IMR-90 (cell line): ENCODE data around the gene EFEMP1. TPM values are rescaled to one million over a fixed set of nuclear protein-coding genes. Genes with fewer than 3 reads are reported as not detected.

ENCODE experiments used
- ATAC-seq: fragments of 200-7000 bp; cut with Tn5 transposase; 2 replicates; pipeline ENCODE4 v1.9.1; 2020; ENCODE audit warnings: low read depth, mild to moderate bottlenecking, moderate library complexity
- BruUV-seq: library from RNA; stranded (reverse); fragments of 400-500 nt; replicated peaks from 2 replicates; lab custom pipeline; 2021; lab: Mats Ljungman, UMichigan
- CTCF ChIA-PET: fragments of 300-600 bp; formaldehyde crosslinking; extraction: SDS; loops from one replicate; lab custom pipeline; 2021; ENCODE audit warnings: antibody characterized with exemption; lab: Yijun Ruan, JAX
- POLR2A ChIA-PET: fragments of 300-600 bp; sonication (Branson Sonifier 250); formaldehyde crosslinking; loops from one replicate; lab custom pipeline; 2022; ENCODE audit warnings: antibody characterized with exemption; ENCODE audit not compliant: unreplicated experiment; lab: Charles Lee
- DNase-seq: peaks from one replicate; pipeline ENCODE4 v3.0.0; 2013
- H2AFZ ChIP-seq: replicated peaks from 2 replicates; pipeline ENCODE3; 2013; ENCODE audit warnings: low read length, mild to moderate bottlenecking; ENCODE audit not compliant: poor library complexity
- H2AK5ac ChIP-seq: 2 replicates; pipeline ENCODE4 v1.6.1; 2013; ENCODE audit warnings: low read depth, low read length, inconsistent platforms
- H2AK9ac ChIP-seq: replicated peaks from 2 replicates; pipeline ENCODE3; 2013; ENCODE audit warnings: mild to moderate bottlenecking, low read depth, low read length, moderate library complexity; ENCODE audit not compliant: poor library complexity
- H2BK120ac ChIP-seq: 2 replicates; pipeline ENCODE4 v1.6.1; 2013; ENCODE audit warnings: low read depth, low read length, inconsistent platforms
- H2BK15ac ChIP-seq: 3 replicates; pipeline ENCODE4 v1.6.1; 2013; ENCODE audit warnings: low read depth, low read length, inconsistent platforms
- H2BK20ac ChIP-seq: 2 replicates; pipeline ENCODE4 v1.6.1; 2013; ENCODE audit warnings: low read depth, mild to moderate bottlenecking, inconsistent platforms, low read length, moderate library complexity
- H2BK5ac ChIP-seq: 2 replicates; pipeline ENCODE4 v1.6.1; 2013; ENCODE audit warnings: mild to moderate bottlenecking, low read depth, low read length, inconsistent platforms; ENCODE audit not compliant: poor library complexity, severe bottlenecking
- H3K14ac ChIP-seq: replicated peaks from 2 replicates; pipeline ENCODE4 v1.6.1; 2013; ENCODE audit warnings: low read depth, low read length, inconsistent platforms
- H3K18ac ChIP-seq: 2 replicates; pipeline ENCODE4 v1.6.1; 2013; ENCODE audit warnings: low read depth, low read length, control low read depth
- H3K23ac ChIP-seq: 2 replicates; pipeline ENCODE4 v1.6.1; 2013; ENCODE audit warnings: low read depth, low read length, inconsistent platforms
- H3K27ac ChIP-seq: 2 replicates; pipeline ENCODE4 v1.5.1; 2013; ENCODE audit warnings: mild to moderate bottlenecking, control low read depth, low read length; ENCODE audit not compliant: insufficient read depth
- H3K27me3 ChIP-seq: 2 replicates; pipeline ENCODE4 v1.6.1; 2013; ENCODE audit warnings: low read length; ENCODE audit not compliant: control insufficient read depth, insufficient read depth
- H3K36me3 ChIP-seq: 2 replicates; pipeline ENCODE4 v1.6.1; 2013; ENCODE audit warnings: low read length, mixed read lengths; ENCODE audit not compliant: control insufficient read depth, insufficient read depth
- H3K4ac ChIP-seq: 2 replicates; pipeline ENCODE4 v1.6.1; 2013; ENCODE audit warnings: low read depth, low read length, inconsistent platforms
- H3K4me1 ChIP-seq: 2 replicates; pipeline ENCODE4 v1.6.1; 2013; ENCODE audit warnings: low read length, mixed read lengths; ENCODE audit not compliant: control insufficient read depth, insufficient read depth
- H3K4me2 ChIP-seq: 2 replicates; pipeline ENCODE4 v1.6.1; 2013; ENCODE audit warnings: low read depth, mild to moderate bottlenecking, control low read depth, low read length, moderate library complexity
- H3K4me3 ChIP-seq: 2 replicates; pipeline ENCODE4 v1.5.1; 2013; ENCODE audit warnings: low read depth, mild to moderate bottlenecking, control low read depth, low read length, moderate library complexity; ENCODE audit not compliant: insufficient read depth
- H3K56ac ChIP-seq: 2 replicates; pipeline ENCODE4 v1.6.1; 2013; ENCODE audit warnings: low read length, inconsistent platforms; ENCODE audit not compliant: insufficient read depth; ENCODE audit errors: extremely low read depth
- H3K79me1 ChIP-seq, 2 experiments: 2 replicates each; pipeline ENCODE4 v1.6.1; 2013; ENCODE audit warnings: low read length in 2 of 2, inconsistent platforms in 1 of 2, low read depth in 1 of 2
- H3K9ac ChIP-seq: 2 replicates; pipeline ENCODE4 v1.6.1; 2013; ENCODE audit warnings: low read depth, low read length, control low read depth
- H3K9me1 ChIP-seq: 2 replicates; pipeline ENCODE4 v1.6.1; 2013; ENCODE audit warnings: low read length, inconsistent platforms; ENCODE audit not compliant: insufficient read depth
- H3K9me3 ChIP-seq: 2 replicates; pipeline ENCODE4 v1.6.1; 2013; ENCODE audit warnings: low read length; ENCODE audit not compliant: control insufficient read depth, insufficient read depth
- H4K20me1 ChIP-seq: 2 replicates; pipeline ENCODE4 v1.6.1; 2013; ENCODE audit warnings: low read length, inconsistent platforms; ENCODE audit not compliant: insufficient read depth
- H4K5ac ChIP-seq: 2 replicates; pipeline ENCODE4 v1.6.1; 2013; ENCODE audit warnings: mild to moderate bottlenecking, low read depth, low read length, control low read depth
- H4K8ac ChIP-seq, 2 experiments: 2 replicates each; pipeline ENCODE4 v1.6.1; 2013; ENCODE audit warnings: low read depth in 2 of 2, low read length in 2 of 2, control low read depth in 1 of 2, inconsistent platforms in 1 of 2
- H4K91ac ChIP-seq: 2 replicates; pipeline ENCODE4 v1.6.1; 2013; ENCODE audit warnings: low read depth, low read length, inconsistent platforms; ENCODE audit not compliant: insufficient read depth
- CEBPB ChIP-seq: IDR thresholded peaks from 2 replicates; pipeline ENCODE4 v1.6.1; 2012; ENCODE audit warnings: low read depth, low read length, improper control_type of control experiment
- CHD1 ChIP-seq: IDR thresholded peaks from 2 replicates; pipeline ENCODE4 v1.6.1; 2012; ENCODE audit warnings: low read depth, low read length, improper control_type of control experiment
- FOS ChIP-seq: fragments of 150-350 bp; IDR thresholded peaks from 2 replicates; pipeline ENCODE4 v1.6.1; 2016; ENCODE audit warnings: low read depth, low read length
- NFE2L2 ChIP-seq: fragments of 150-350 bp; IDR thresholded peaks from 2 replicates; pipeline ENCODE4 v1.6.1; 2016; ENCODE audit warnings: low read depth, mild to moderate bottlenecking, low read length
- POLR2A ChIP-seq: IDR thresholded peaks from 2 replicates; pipeline ENCODE4 v1.6.1; 2012; ENCODE audit warnings: mild to moderate bottlenecking, low read depth, low read length
- RFX5 ChIP-seq: IDR thresholded peaks from 2 replicates; pipeline ENCODE4 v1.8.0; 2012; ENCODE audit warnings: low read depth, mild to moderate bottlenecking, low read length, moderate library complexity
- WGBS, 2 experiments: methylation state at CpG; one replicate each; pipeline versions ENCODE4 v1.1.5 to v1.1.7; 2013; ENCODE audit warnings: missing lambda C conversion rate in 2 of 2; ENCODE audit not compliant: insufficient read length in 1 of 2; ENCODE audit errors: extremely low coverage in 2 of 2; 5-methylcytosine and 5-hydroxymethylcytosine counted together
- dilution Hi-C: fragments of 300-500 bp; cut with HindIII; formaldehyde crosslinking; loops from one replicate; pipeline ENCODE4 v1.14.3; 2018; ENCODE audit warnings: low sequenced_read_pairs; ENCODE audit not compliant: unreplicated experiment
- in situ Hi-C: fragments of 300-500 bp; cut with MboI; formaldehyde crosslinking; loops from 3 replicates; pipeline ENCODE4 v1.14.3; 2019; ENCODE audit warnings: low sequenced_read_pairs, inconsistent platforms, mixed read lengths
- intact Hi-C: fragments of 100-400 bp; cut with micrococcal nuclease; formaldehyde crosslinking; loops from 2 replicates; pipeline ENCODE4 v1.10.0; 2022
- polyA plus RNA-seq, 3 experiments: library from polyadenylated mRNA; depleted of rRNA; stranded (reverse); fragments of >200 nt; gene quantifications; 2 replicates each; pipeline ENCODE4 v1.2.3, GENCODE V29; 2012; ENCODE audit warnings: low replicate concordance in 1 of 3
- total RNA-seq: library from RNA; depleted of rRNA; stranded (reverse); fragments of >200 nt; gene quantifications from 2 replicates; pipeline ENCODE4 v1.2.3, GENCODE V29; 2012
- TF ChIP-seq, protein P1 (sequence below): fragments of 150-350 bp; IDR thresholded peaks from 2 replicates; pipeline ENCODE4 v1.6.1; 2017; ENCODE audit warnings: mild to moderate bottlenecking, antibody characterized with exemption, low read length, low read depth
- TF ChIP-seq, protein P2 (sequence below): conservative IDR thresholded peaks from 2 replicates; pipeline ENCODE4 v1.5.1; 2012; ENCODE audit warnings: mild to moderate bottlenecking, low read depth, low read length, improper control_type of control experiment
- TF ChIP-seq, protein P3 (sequence below): fragments of 150-350 bp; IDR thresholded peaks from 2 replicates; pipeline ENCODE4 v1.6.1; 2016; ENCODE audit warnings: low read depth, mild to moderate bottlenecking, low read length, moderate library complexity, borderline replicate concordance

EFEMP1 gene
- total and polyA plus RNA-seq, 2 of the 4 experiments (the other 2 are of a cell fraction): 214 to 219 TPM

DNA sequence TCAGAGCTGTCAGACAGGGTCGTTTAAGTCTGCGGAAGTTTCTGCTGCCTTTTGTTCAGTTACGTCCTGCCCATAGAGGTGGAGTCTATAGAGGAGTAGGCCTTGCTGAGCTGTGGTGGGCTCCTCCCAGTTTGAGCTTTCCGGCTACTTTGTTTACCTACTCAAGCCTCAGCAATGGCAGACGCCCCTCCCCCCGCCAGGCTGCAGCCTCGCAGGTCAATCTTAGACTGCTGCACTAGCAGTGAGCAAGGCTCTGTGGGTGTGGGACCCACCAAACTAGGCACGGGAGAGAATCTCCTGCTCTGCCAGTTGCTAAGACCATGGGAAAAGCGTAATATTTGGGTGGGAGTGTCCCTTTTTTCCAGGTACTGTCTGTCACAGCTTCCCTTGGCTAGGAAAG is 86.5 kb downstream of the EFEMP1 start:
- ATAC-seq: no peak
- Histone ChIP-seq H3K4me2 (no peak overlapping the region), H3K56ac (no peak overlapping the region), H4K5ac (0 out of 2 replicates have a peak overlapping the region, but pooled peaks have one; percentile 70), H3K9me1 (peaks cover 3% of the 10 kb centered on the region; the same call in 1 of the 2 replicates), H3K4me3 (no peak overlapping the region), H3K4ac (0 out of 2 replicates have a peak overlapping the region, but pooled peaks have one; percentile 35), H3K9ac (no peak overlapping the region), H3K27ac (no peak overlapping the region), H3K23ac (no peak overlapping the region), H4K8ac (no peak overlapping the region), H3K18ac (peak overlapping the region; percentile 44), H3K4me1 (peaks cover 13% of the 10 kb centered on the region), H4K91ac (peak overlapping the region; percentile 43), H3K27me3 (no peaks in the 10 kb centered on the region), H2BK20ac (peak overlapping the region; percentile 33; the same call in 1 of the 2 replicates), H3K36me3 (no peaks in the 10 kb centered on the region), H2AK5ac (peak overlapping the region; percentile 78; the same call in 1 of the 2 replicates), H2AFZ (no peak overlapping the region), H2BK120ac (peak overlapping the region; percentile 40; the same call in 1 of the 2 replicates), H2AK9ac (no peak overlapping the region), H2BK5ac (peak overlapping the region; percentile 8), H3K9me3 (no peaks in the 10 kb centered on the region), H4K20me1 (no peaks in the 10 kb centered on the region), H2BK15ac (peak overlapping the region; percentile 41; the same call in 1 of the 3 replicates), H3K79me1 (no peaks in the 10 kb centered on the region), H3K14ac (no peak overlapping the region)
- dilution Hi-C loops: no loop called here
- in situ Hi-C loops: no loop called here
- intact Hi-C loops: no loop called here
- TF ChIP-seq RFX5: no peak
- TF ChIP-seq, protein P1, sequence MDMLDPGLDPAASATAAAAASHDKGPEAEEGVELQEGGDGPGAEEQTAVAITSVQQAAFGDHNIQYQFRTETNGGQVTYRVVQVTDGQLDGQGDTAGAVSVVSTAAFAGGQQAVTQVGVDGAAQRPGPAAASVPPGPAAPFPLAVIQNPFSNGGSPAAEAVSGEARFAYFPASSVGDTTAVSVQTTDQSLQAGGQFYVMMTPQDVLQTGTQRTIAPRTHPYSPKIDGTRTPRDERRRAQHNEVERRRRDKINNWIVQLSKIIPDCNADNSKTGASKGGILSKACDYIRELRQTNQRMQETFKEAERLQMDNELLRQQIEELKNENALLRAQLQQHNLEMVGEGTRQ: no peak
- no peak for TF ChIP-seq CEBPB
- TF ChIP-seq FOS: no peak
- TF ChIP-seq, protein P2, sequence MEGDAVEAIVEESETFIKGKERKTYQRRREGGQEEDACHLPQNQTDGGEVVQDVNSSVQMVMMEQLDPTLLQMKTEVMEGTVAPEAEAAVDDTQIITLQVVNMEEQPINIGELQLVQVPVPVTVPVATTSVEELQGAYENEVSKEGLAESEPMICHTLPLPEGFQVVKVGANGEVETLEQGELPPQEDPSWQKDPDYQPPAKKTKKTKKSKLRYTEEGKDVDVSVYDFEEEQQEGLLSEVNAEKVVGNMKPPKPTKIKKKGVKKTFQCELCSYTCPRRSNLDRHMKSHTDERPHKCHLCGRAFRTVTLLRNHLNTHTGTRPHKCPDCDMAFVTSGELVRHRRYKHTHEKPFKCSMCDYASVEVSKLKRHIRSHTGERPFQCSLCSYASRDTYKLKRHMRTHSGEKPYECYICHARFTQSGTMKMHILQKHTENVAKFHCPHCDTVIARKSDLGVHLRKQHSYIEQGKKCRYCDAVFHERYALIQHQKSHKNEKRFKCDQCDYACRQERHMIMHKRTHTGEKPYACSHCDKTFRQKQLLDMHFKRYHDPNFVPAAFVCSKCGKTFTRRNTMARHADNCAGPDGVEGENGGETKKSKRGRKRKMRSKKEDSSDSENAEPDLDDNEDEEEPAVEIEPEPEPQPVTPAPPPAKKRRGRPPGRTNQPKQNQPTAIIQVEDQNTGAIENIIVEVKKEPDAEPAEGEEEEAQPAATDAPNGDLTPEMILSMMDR: no peak
- TF ChIP-seq, protein P3, sequence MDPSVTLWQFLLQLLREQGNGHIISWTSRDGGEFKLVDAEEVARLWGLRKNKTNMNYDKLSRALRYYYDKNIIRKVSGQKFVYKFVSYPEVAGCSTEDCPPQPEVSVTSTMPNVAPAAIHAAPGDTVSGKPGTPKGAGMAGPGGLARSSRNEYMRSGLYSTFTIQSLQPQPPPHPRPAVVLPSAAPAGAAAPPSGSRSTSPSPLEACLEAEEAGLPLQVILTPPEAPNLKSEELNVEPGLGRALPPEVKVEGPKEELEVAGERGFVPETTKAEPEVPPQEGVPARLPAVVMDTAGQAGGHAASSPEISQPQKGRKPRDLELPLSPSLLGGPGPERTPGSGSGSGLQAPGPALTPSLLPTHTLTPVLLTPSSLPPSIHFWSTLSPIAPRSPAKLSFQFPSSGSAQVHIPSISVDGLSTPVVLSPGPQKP: no peak
- TF ChIP-seq NFE2L2: no peak
- no peak for TF ChIP-seq POLR2A
- no peak for TF ChIP-seq CHD1
- BruUV-seq: no TSS peak
- DNase-seq: no peak
- CTCF ChIA-PET: no interaction called here
- POLR2A ChIA-PET: no interaction called here
- WGBS, 2 experiments: no CpG with 5 or more reads among the region's 9 CpGs
